ELR (cell line): ENCODE results near the gene TMEM18.

ENCODE experiments used
- DNase-seq: peaks from one replicate; pipeline ENCODE4 v3.0.0-alpha.2; 2015; ENCODE audit warnings: low read depth

The TMEM18 gene

GRCh38 chr2:618005-618404 lies 59.2 kb downstream of the TMEM18 start:
- no peak for DNase-seq
